ENCODE measurements around the gene CRHR2. TPM values are rescaled to one million over a fixed set of nuclear protein-coding genes. Genes with fewer than 3 reads are reported as not detected.

The CRHR2 gene
- total and polyA plus RNA-seq, 11 donors, result 0.06 to 1.6 (median 0.71) TPM; not detected in 1

- ATAC-seq (no peak), DNase-seq (no peak)
- intact Hi-C loops (cut with DNase I), result loop anchor here in 1 of 10 donors (10.0 kb wide), 1 partner anchor 117 kb away; no protein-coding TSS in a partner anchor
- H3K9me3 ChIP-seq, result no peaks in the 10 kb centered on the region
- H3K4me3 ChIP-seq, result no peak overlapping the region
- WGBS, 4 donors, result 91 to 97% (median 94%) methylated on average over 4 of the region's 4 CpGs
- no peak overlapping the region for H3K27ac ChIP-seq
- no peak for TF ChIP-seq POLR2A (IDR thresholded peaks at IDR 0.05)
- TF ChIP-seq, protein P1, sequence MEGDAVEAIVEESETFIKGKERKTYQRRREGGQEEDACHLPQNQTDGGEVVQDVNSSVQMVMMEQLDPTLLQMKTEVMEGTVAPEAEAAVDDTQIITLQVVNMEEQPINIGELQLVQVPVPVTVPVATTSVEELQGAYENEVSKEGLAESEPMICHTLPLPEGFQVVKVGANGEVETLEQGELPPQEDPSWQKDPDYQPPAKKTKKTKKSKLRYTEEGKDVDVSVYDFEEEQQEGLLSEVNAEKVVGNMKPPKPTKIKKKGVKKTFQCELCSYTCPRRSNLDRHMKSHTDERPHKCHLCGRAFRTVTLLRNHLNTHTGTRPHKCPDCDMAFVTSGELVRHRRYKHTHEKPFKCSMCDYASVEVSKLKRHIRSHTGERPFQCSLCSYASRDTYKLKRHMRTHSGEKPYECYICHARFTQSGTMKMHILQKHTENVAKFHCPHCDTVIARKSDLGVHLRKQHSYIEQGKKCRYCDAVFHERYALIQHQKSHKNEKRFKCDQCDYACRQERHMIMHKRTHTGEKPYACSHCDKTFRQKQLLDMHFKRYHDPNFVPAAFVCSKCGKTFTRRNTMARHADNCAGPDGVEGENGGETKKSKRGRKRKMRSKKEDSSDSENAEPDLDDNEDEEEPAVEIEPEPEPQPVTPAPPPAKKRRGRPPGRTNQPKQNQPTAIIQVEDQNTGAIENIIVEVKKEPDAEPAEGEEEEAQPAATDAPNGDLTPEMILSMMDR (IDR thresholded peaks at IDR 0.05), result no peak
- no peaks in the 10 kb centered on the region for H3K4me1 ChIP-seq
- H3K27me3 ChIP-seq, result no peaks in the 10 kb centered on the region
- peaks cover 0 to 100% (median 90%) of the 10 kb centered on the region in 9 donors for H3K36me3 ChIP-seq
These were observed 64.1 kb downstream of the CRHR2 start for GRCh38 chr7:30618080-30618676.

- Histone ChIP-seq H3K27me3 (no peaks in the 10 kb centered on the region), H3K9me3 (no peaks in the 10 kb centered on the region), H3K4me3 (no peak overlapping the region), H3K4me1 (no peaks in the 10 kb centered on the region), H3K27ac (no peak overlapping the region), H3K36me3 (peaks cover 0 to 100% (median 90%) of the 10 kb centered on the region in 9 donors)
- DNase-seq, result no peak
- no peak for ATAC-seq
- WGBS, 4 donors, result 70 to 78% (median 74%) methylated on average over 2 of the region's 2 CpGs
- intact Hi-C loops (cut with DNase I), result loop anchor here in 1 of 10 donors (10.0 kb wide), 1 partner anchor 117 kb away; no protein-coding TSS in a partner anchor
- TF ChIP-seq POLR2A (IDR thresholded peaks at IDR 0.05), result no peak
- TF ChIP-seq, protein P1 (IDR thresholded peaks at IDR 0.05), result no peak
These were observed 64.9 kb downstream of the CRHR2 start for GRCh38 chr7:30617359-30617758.

GRCh38 chr7:30616318-30616717, 65.9 kb downstream of the CRHR2 start:
- TF ChIP-seq POLR2A (IDR thresholded peaks at IDR 0.05), result no peak
- TF ChIP-seq, protein P1 (IDR thresholded peaks at IDR 0.05), result no peak
- Histone ChIP-seq H3K9me3 (no peaks in the 10 kb centered on the region), H3K27me3 (no peaks in the 10 kb centered on the region), H3K4me3 (no peak overlapping the region), H3K36me3 (peaks cover 0 to 100% (median 90%) of the 10 kb centered on the region in 9 donors), H3K4me1 (no peaks in the 10 kb centered on the region), H3K27ac (no peak overlapping the region)
- WGBS, 4 donors, result 78 to 83% (median 82%) methylated on average over 4 of the region's 4 CpGs
- no peak for ATAC-seq
- DNase-seq, result no peak
- intact Hi-C loops (cut with DNase I), result loop anchor here in 1 of 10 donors (10.0 kb wide), 1 partner anchor 118 kb away; no protein-coding TSS in a partner anchor

DNA sequence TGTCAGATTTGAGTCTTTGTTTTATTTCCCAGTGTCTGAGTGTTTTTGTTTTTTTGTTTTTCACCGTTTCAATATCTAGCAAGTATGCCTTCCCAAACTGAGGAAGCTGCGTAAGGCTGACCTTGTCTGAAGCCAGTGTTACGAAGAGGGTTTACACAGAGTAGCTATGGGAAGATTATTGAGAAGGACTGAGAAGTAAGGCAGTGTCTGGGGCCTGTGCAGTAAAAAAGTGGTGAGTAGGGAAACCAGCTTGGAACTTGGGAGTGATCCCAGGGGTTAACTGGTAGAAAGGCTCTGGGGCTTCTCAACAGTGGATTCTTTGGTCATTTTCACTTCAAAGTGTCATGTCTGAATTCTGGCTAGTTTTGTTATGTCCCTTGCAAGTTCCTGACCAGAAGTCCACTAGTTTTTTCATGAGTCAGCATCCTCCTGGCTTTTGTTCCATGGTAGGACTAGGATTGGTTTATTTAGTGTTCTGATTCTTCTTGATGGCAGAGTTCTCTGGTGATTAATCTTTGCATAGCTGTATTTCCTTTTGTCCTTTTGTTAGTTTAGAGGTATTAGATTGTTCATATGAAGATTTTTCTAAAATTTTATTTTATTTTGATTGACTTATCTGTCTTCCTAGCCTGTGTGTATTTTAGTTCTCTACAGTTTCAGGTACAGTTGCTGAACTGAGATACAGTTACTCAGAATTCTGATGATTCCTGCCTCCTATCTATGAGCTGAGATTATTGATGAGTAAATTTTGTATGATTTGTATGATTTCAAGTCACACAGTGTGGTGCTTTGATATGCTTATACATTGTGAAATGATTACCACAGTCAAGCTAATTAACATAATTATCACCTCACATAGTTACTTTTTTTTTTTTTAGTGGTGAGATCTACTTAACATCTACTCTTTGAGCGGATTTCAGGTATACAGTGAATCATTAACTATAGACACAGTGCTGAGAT, 68.6 kb downstream of the CRHR2 start:
- Histone ChIP-seq H3K36me3 (peaks cover 0 to 100% (median 90%) of the 10 kb centered on the region in 9 donors), H3K9me3 (no peaks in the 10 kb centered on the region), H3K4me3 (no peak overlapping the region), H3K27me3 (no peaks in the 10 kb centered on the region), H3K27ac (no peak overlapping the region), H3K4me1 (no peaks in the 10 kb centered on the region)
- no peak for DNase-seq
- WGBS, 4 donors, result 92 to 97% (median 96%) methylated on average over 4 of the region's 4 CpGs
- TF ChIP-seq POLR2A (IDR thresholded peaks at IDR 0.05), result no peak
- TF ChIP-seq, protein P1 (IDR thresholded peaks at IDR 0.05), result no peak
- ATAC-seq, result no peak
- intact Hi-C loops (cut with DNase I), result loop anchor here in 1 of 10 donors (10.0 kb wide), 1 partner anchor 121 kb away; no protein-coding TSS in a partner anchor

Measured in heart left ventricle (tissue), 16 donors.